Caco-2 (cell line): ENCODE measurements around the gene TMCC2. TPM values are rescaled to one million over a fixed set of nuclear protein-coding genes. Genes with fewer than 3 reads are reported as not detected.

ENCODE experiments used
- BruUV-seq: library from RNA; stranded (reverse); fragments of 400-500 nt; replicated peaks from 2 replicates; lab custom pipeline; 2021; lab: Mats Ljungman, UMichigan
- CTCF ChIA-PET: fragments of 300-600 bp; sonication (Branson Sonifier 250); formaldehyde crosslinking; loops from one replicate; lab custom pipeline; 2022; ENCODE audit warnings: antibody characterized with exemption; lab: Charles Lee
- POLR2A ChIA-PET: fragments of 300-600 bp; sonication (Branson Sonifier 250); formaldehyde crosslinking; loops from one replicate; lab custom pipeline; 2022; ENCODE audit warnings: antibody characterized with exemption; lab: Charles Lee
- DNase-seq, 2 experiments: peaks; one replicate each; pipeline versions ENCODE4 v3.0.0 to v3.0.0-alpha.2; 2020 to 2022
- H3K27me3 ChIP-seq: replicated peaks from 2 replicates; pipeline ENCODE4 v1.6.0; 2011; ENCODE audit warnings: low read length; ENCODE audit not compliant: control insufficient read depth, insufficient read depth
- H3K36me3 ChIP-seq: 2 replicates; pipeline ENCODE4 v1.5.1; 2011; ENCODE audit warnings: low read length; ENCODE audit not compliant: control insufficient read depth, insufficient read depth
- H3K4me1 ChIP-seq: fragments of 250-450 bp; sonication (Bioruptor Pico); 2 replicates; pipeline ENCODE4 v1.5.1; 2020; ENCODE audit warnings: mild to moderate bottlenecking
- H3K4me3 ChIP-seq: 2 replicates; pipeline ENCODE4 v1.5.1; 2011; ENCODE audit warnings: low read depth, mild to moderate bottlenecking, control low read depth, low read length
- H3K9me3 ChIP-seq: fragments of 250-450 bp; sonication (Bioruptor Pico); 2 replicates; pipeline ENCODE4 v1.5.1; 2020; ENCODE audit warnings: mild to moderate bottlenecking, moderate library complexity
- H3K27ac Mint-ChIP-seq: one replicate; pipeline ENCODE4 v1.8.0; 2022; ENCODE audit warnings: mixed read lengths; ENCODE audit not compliant: unreplicated experiment
- H3K27me3 Mint-ChIP-seq: one replicate; pipeline ENCODE4 v1.8.0; 2022; ENCODE audit warnings: mixed read lengths; ENCODE audit not compliant: insufficient read depth, unreplicated experiment
- H3K36me3 Mint-ChIP-seq: one replicate; pipeline ENCODE4 v1.8.0; 2022; ENCODE audit warnings: mild to moderate bottlenecking, mixed read lengths; ENCODE audit not compliant: insufficient read depth, unreplicated experiment
- H3K4me1 Mint-ChIP-seq: one replicate; pipeline ENCODE4 v1.8.0; 2022; ENCODE audit warnings: low read depth, mixed read lengths; ENCODE audit not compliant: unreplicated experiment
- H3K4me3 Mint-ChIP-seq: one replicate; pipeline ENCODE4 v1.8.0; 2022; ENCODE audit warnings: mild to moderate bottlenecking, moderate library complexity, mixed read lengths; ENCODE audit not compliant: unreplicated experiment
- H3K9me3 Mint-ChIP-seq: one replicate; pipeline ENCODE4 v1.8.0; 2022; ENCODE audit warnings: mixed read lengths; ENCODE audit not compliant: unreplicated experiment
- CTCF ChIP-seq, 2 experiments: fragments of 200-600 bp in 1 of 2; IDR thresholded peaks; 1 replicate in 1 of 2; 2 replicates in 1 of 2; pipeline versions ENCODE4 v1.5.1 to v1.8.0; 2011 to 2022; ENCODE audit warnings: antibody characterized with exemption in 1 of 2, control low read depth in 1 of 2, inconsistent platforms in 1 of 2, low read depth in 1 of 2, low read length in 1 of 2, mild to moderate bottlenecking in 1 of 2, moderate library complexity in 1 of 2; ENCODE audit not compliant: insufficient read depth in 1 of 2, severe bottlenecking in 1 of 2, unreplicated experiment in 1 of 2
- intact Hi-C: fragments of 100-400 bp; cut with micrococcal nuclease; formaldehyde crosslinking; loops from one replicate; pipeline ENCODE4 v1.10.0; 2022; ENCODE audit not compliant: unreplicated experiment
- total RNA-seq: library from RNA; stranded (reverse); gene quantifications from 2 replicates; pipeline ENCODE4 v1.2.3, GENCODE V29; 2022

TMCC2 gene
- total RNA-seq, 1 experiment from 2014 or later = 0.91 TPM

GRCh38 chr1:205303247-205303888 lies 75.6 kb downstream of the TMCC2 start:
- H3K36me3 Mint-ChIP-seq = peaks cover 98% of the 10 kb centered on the region
- TF ChIP-seq CTCF (IDR thresholded peaks at IDR 0.05; ENCODE audit: insufficient read depth in 1 of 2, low read depth in 1 of 2, low read length in 1 of 2, severe bottlenecking in 1 of 2, unreplicated experiment in 1 of 2) = no peak
- peak overlapping the region; percentile 76 for H3K27ac Mint-ChIP-seq
- no TSS peak for BruUV-seq
- Histone ChIP-seq H3K27me3 (no peaks in the 10 kb centered on the region), H3K36me3 (peaks cover 11% of the 10 kb centered on the region), H3K9me3 (no peaks in the 10 kb centered on the region), H3K4me3 (no peak overlapping the region), H3K4me1 (peaks cover 74% of the 10 kb centered on the region)
- intact Hi-C loops = no loop called here
- no peaks in the 10 kb centered on the region for H3K27me3 Mint-ChIP-seq
- DNase-seq = no peak
- H3K4me3 Mint-ChIP-seq = no peak overlapping the region
- H3K9me3 Mint-ChIP-seq = no peaks in the 10 kb centered on the region
- peaks cover 49% of the 10 kb centered on the region for H3K4me1 Mint-ChIP-seq
- ChIA-PET CTCF (interaction anchor here (0.6 to 1.2 kb wide), 2 partner anchors 15 to 32 kb away, joined by 3 to 5 read pairs; no protein-coding TSS in a partner anchor), POLR2A (interaction anchor here (0.6 to 1.3 kb wide), 2 partner anchors 15 to 19 kb away, joined by 3 read pairs; no protein-coding TSS in a partner anchor)

- no peaks in the 10 kb centered on the region for H3K27me3 ChIP-seq
- POLR2A ChIA-PET = interaction anchor here (0.6 to 1.3 kb wide), 3 partner anchors 14 to 778 kb away, joined by 3 to 4 read pairs (median 3); no protein-coding TSS in a partner anchor
- Mint-ChIP-seq H3K27ac (peak overlapping the region; percentile 76), H3K27me3 (no peaks in the 10 kb centered on the region), H3K36me3 (peaks cover 98% of the 10 kb centered on the region), H3K4me1 (peaks cover 47% of the 10 kb centered on the region), H3K9me3 (no peaks in the 10 kb centered on the region), H3K4me3 (no peak overlapping the region)
- DNase-seq = no peak
- peaks cover 68% of the 10 kb centered on the region for H3K4me1 ChIP-seq
- H3K36me3 ChIP-seq = peaks cover 11% of the 10 kb centered on the region
- TF ChIP-seq CTCF (IDR thresholded peaks at IDR 0.05; ENCODE audit: insufficient read depth in 1 of 2, low read depth in 1 of 2, low read length in 1 of 2, severe bottlenecking in 1 of 2, unreplicated experiment in 1 of 2) = no peak
- no peak overlapping the region for H3K4me3 ChIP-seq
- intact Hi-C loops = no loop called here
- no peaks in the 10 kb centered on the region for H3K9me3 ChIP-seq
- CTCF ChIA-PET = interaction anchor here (1.1 to 1.2 kb wide), 2 partner anchors 15 to 30 kb away, joined by 3 to 5 read pairs; no protein-coding TSS in a partner anchor
- BruUV-seq = no TSS peak
Measured at GRCh38 chr1:205304046-205304694, 76.4 kb downstream of the TMCC2 start.

GRCh38 chr1:205304695-205305070 lies 76.9 kb downstream of the TMCC2 start:
- peaks cover 99% of the 10 kb centered on the region for H3K36me3 Mint-ChIP-seq

More at GRCh38 chr1:205304695-205305070, 76.9 kb downstream of the TMCC2 start:
- BruUV-seq = no TSS peak
- H3K36me3 ChIP-seq = peaks cover 11% of the 10 kb centered on the region
- Mint-ChIP-seq H3K4me3 (no peak overlapping the region), H3K27me3 (no peaks in the 10 kb centered on the region), H3K4me1 (peaks cover 47% of the 10 kb centered on the region), H3K9me3 (no peaks in the 10 kb centered on the region), H3K27ac (peak overlapping the region; percentile 76)
- no peak for TF ChIP-seq CTCF (IDR thresholded peaks at IDR 0.05; ENCODE audit: insufficient read depth in 1 of 2, low read depth in 1 of 2, low read length in 1 of 2, severe bottlenecking in 1 of 2, unreplicated experiment in 1 of 2)
- H3K27me3 ChIP-seq = no peaks in the 10 kb centered on the region
- intact Hi-C loops = no loop called here
- CTCF ChIA-PET = interaction anchor here (1.1 kb wide), 1 partner anchor 31 kb away, joined by 3 read pairs; no protein-coding TSS in a partner anchor
- POLR2A ChIA-PET = no interaction called here
- no peak for DNase-seq
- H3K9me3 ChIP-seq = no peaks in the 10 kb centered on the region
- H3K4me3 ChIP-seq = no peak overlapping the region
- peaks cover 64% of the 10 kb centered on the region for H3K4me1 ChIP-seq
